Activated T-helper 17 cell treated with anti-CD3 and anti-CD28 coated beads, Interleukin-2, amount 50 U/mL, for 72 hours (primary cell): ENCODE measurements around the gene RCOR1. TPM values are rescaled to one million over a fixed set of nuclear protein-coding genes. Genes with fewer than 3 reads are reported as not detected.

Source experiments
- ATAC-seq: fragments of 150-1000 bp; cut with Tn5 transposase; replicated peaks from 2 replicates; pipeline ENCODE4 v1.10.0; 2021; ENCODE audit warnings: mild to moderate bottlenecking, moderate library complexity
- H3K27ac Mint-ChIP-seq: one replicate; pipeline ENCODE4 v1.8.0; 2022; ENCODE audit warnings: mixed read lengths
- H3K27me3 Mint-ChIP-seq: one replicate; pipeline ENCODE4 v1.8.0; 2022; ENCODE audit warnings: mixed read lengths
- H3K36me3 Mint-ChIP-seq: one replicate; pipeline ENCODE4 v1.8.0; 2022; ENCODE audit warnings: low read depth, mild to moderate bottlenecking, mixed read lengths
- H3K4me1 Mint-ChIP-seq: one replicate; pipeline ENCODE4 v1.8.0; 2022; ENCODE audit warnings: mixed read lengths
- H3K4me3 Mint-ChIP-seq: one replicate; pipeline ENCODE4 v1.8.0; 2022; ENCODE audit warnings: mild to moderate bottlenecking, mixed read lengths
- H3K9me3 Mint-ChIP-seq: one replicate; pipeline ENCODE4 v1.8.0; 2022; ENCODE audit warnings: mixed read lengths
- total RNA-seq, 2 donors: library from RNA; stranded (reverse); gene quantifications; one replicate each; pipeline ENCODE4 v1.2.3, GENCODE V29; 2022

RCOR1 gene
- total RNA-seq, 2 donors from 2014 or later = 16.4 to 23.6 TPM

DNA sequence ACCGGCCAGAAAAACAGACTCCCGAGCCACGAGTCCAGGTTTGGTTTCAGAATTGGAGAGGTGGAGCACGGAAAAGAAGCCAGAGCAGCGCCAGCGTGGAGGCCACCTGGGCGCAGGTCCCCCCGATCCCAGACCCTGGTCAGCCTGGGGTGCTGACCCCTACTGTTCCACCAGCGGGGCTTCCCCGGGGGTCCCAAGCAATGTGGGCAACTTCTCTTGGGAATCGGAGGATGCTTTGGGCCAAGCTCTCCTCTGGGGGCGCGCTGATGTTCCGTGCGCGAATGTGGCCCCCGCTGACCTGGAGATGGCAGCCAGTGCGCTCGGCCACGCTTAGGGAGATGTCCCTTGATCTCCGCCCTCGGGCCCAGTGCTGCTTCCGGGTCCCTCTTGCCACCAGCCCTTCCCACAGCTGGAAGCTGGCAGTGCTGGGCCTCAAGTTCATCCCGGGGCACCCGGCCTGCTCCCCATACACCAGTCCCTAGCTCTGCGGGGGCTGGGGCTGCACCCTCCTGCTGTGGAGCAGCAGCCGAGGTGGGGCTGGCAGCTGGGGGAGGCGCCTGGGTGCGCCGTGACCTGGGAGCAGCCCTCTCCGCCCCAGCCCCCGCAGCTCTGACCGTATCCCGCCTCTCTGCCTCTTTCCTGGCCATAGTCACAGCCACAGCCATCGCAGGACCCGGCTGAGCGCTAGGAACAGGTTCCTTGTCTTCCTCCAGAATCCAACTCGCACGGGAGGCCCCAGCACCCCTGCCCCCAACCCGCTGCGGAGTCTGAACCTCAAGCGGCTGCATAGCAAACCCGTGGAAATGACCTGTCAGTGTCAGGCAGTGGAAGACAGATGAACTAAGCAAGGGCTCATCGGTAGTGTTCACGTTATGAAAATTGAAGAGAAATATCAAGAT lies 91.2 kb downstream of the RCOR1 start:
- no peaks in the 10 kb centered on the region for H3K9me3 Mint-ChIP-seq
- H3K36me3 Mint-ChIP-seq = peaks cover 17% of the 10 kb centered on the region
- no peak overlapping the region for H3K27ac Mint-ChIP-seq
- no peak for ATAC-seq
- no peak overlapping the region for H3K4me3 Mint-ChIP-seq
- H3K27me3 Mint-ChIP-seq = no peaks in the 10 kb centered on the region
- no peaks in the 10 kb centered on the region for H3K4me1 Mint-ChIP-seq

GRCh38 chr14:102684298-102684663 lies 91.8 kb downstream of the RCOR1 start:
- H3K27ac Mint-ChIP-seq = no peak overlapping the region
- H3K9me3 Mint-ChIP-seq = no peaks in the 10 kb centered on the region
- H3K4me3 Mint-ChIP-seq = no peak overlapping the region

DNA sequence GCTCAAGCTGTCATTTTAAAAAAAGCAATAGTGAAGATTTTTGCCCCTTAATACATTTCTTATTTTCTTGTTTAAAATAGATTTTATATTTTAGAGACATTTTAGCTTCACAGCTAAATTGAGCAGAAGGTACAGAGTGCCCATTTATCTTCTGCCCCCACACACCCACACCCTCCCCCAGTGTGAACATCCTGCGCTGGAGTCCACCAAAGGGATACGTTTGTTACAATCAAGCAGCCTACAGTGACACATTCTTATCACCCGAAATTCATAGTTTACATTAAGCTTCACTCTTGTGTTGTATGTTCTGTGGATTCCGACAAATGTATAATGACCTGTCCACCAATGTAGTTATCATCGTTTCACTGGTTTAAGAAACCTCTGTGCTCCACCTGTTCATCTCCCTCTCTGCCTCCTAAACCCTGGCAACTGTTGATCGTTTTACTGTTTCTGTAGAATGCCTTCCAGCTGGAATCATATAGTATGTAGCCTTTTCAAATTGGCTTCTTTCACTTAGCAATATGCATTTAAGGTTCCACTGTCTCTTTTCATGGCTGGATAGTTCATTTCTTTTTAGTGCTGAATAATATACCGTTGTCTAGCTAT lies 93.8 kb downstream of the RCOR1 start:
- no peaks in the 10 kb centered on the region for H3K4me1 Mint-ChIP-seq
- no peak for ATAC-seq
- no peaks in the 10 kb centered on the region for H3K27me3 Mint-ChIP-seq
- no peak overlapping the region for H3K27ac Mint-ChIP-seq
- no peak overlapping the region for H3K4me3 Mint-ChIP-seq
- H3K36me3 Mint-ChIP-seq = peaks cover 17% of the 10 kb centered on the region
- no peaks in the 10 kb centered on the region for H3K9me3 Mint-ChIP-seq

More at GRCh38 chr14:102684298-102684663, 91.8 kb downstream of the RCOR1 start:
- no peak for ATAC-seq
- no peaks in the 10 kb centered on the region for H3K4me1 Mint-ChIP-seq
- H3K36me3 Mint-ChIP-seq = peaks cover 17% of the 10 kb centered on the region
- H3K27me3 Mint-ChIP-seq = no peaks in the 10 kb centered on the region

GRCh38 chr14:102688290-102688689 lies 95.8 kb downstream of the RCOR1 start:
- Mint-ChIP-seq H3K27me3 (no peaks in the 10 kb centered on the region), H3K9me3 (no peaks in the 10 kb centered on the region), H3K4me1 (no peaks in the 10 kb centered on the region), H3K4me3 (no peak overlapping the region), H3K36me3 (peaks cover 6% of the 10 kb centered on the region), H3K27ac (no peak overlapping the region)
- no peak for ATAC-seq

DNA sequence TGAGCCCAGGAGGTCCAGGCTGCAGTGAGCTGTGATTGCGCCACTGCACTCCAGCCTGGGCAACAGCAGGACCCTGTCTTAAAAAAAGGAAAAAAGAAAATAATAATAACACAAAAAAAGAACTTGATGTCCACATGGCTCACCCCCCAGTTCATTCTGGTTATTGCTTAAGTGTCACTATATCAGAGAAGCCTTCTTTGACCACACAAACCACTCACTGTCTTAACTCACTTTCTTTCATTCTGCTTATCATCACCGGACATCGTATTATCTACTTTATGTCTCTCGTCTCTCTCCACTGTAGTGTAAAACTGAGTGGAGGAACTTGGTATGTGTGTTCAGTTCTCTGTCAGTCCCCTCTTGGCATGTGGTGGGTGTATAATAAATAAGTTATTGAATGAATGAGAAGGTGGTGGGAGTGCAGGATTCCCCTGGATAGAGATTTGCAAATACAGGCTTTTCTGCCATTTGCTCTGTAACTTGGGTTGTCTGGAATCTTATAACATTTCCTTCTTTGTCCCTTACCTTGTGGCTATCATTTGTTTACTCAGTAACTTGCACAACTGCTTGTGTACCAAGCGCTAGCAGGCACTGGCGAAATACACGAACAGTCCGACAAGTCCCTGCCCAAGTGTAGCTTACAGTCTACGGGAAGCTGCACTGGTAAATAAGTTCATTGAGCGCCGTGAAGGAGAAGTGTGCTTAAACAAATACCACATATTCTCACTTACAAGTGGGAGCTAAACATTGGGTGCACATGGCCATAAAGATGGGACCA lies 98.2 kb downstream of the RCOR1 start:
- Mint-ChIP-seq H3K4me1 (peaks cover under 1% of the 10 kb centered on the region), H3K27me3 (no peaks in the 10 kb centered on the region), H3K9me3 (no peaks in the 10 kb centered on the region), H3K36me3 (no peaks in the 10 kb centered on the region), H3K4me3 (no peak overlapping the region), H3K27ac (no peak overlapping the region)
- ATAC-seq = no peak

GRCh38 chr14:102691763-102692162 lies 99.3 kb downstream of the RCOR1 start:
- ATAC-seq = no peak
- Mint-ChIP-seq H3K9me3 (no peaks in the 10 kb centered on the region), H3K27ac (peak overlapping the region; percentile 24), H3K27me3 (no peaks in the 10 kb centered on the region), H3K36me3 (no peaks in the 10 kb centered on the region), H3K4me1 (peaks cover 11% of the 10 kb centered on the region), H3K4me3 (no peak overlapping the region)

- no peak overlapping the region for H3K4me3 Mint-ChIP-seq
- no peaks in the 10 kb centered on the region for H3K36me3 Mint-ChIP-seq
- peaks cover 16% of the 10 kb centered on the region for H3K4me1 Mint-ChIP-seq
- H3K27ac Mint-ChIP-seq = no peak overlapping the region
- no peak for ATAC-seq
- no peaks in the 10 kb centered on the region for H3K9me3 Mint-ChIP-seq
- no peaks in the 10 kb centered on the region for H3K27me3 Mint-ChIP-seq
Measured at GRCh38 chr14:102692334-102692733, 99.9 kb downstream of the RCOR1 start.

GRCh38 chr14:102693006-102693755 lies 100.7 kb downstream of the RCOR1 start:
- H3K4me1 Mint-ChIP-seq = peaks cover 17% of the 10 kb centered on the region
- no peaks in the 10 kb centered on the region for H3K36me3 Mint-ChIP-seq
- H3K27ac Mint-ChIP-seq = peak overlapping the region; percentile 30
- H3K27me3 Mint-ChIP-seq = no peaks in the 10 kb centered on the region
- ATAC-seq = no peak
- H3K4me3 Mint-ChIP-seq = no peak overlapping the region
- no peaks in the 10 kb centered on the region for H3K9me3 Mint-ChIP-seq

DNA sequence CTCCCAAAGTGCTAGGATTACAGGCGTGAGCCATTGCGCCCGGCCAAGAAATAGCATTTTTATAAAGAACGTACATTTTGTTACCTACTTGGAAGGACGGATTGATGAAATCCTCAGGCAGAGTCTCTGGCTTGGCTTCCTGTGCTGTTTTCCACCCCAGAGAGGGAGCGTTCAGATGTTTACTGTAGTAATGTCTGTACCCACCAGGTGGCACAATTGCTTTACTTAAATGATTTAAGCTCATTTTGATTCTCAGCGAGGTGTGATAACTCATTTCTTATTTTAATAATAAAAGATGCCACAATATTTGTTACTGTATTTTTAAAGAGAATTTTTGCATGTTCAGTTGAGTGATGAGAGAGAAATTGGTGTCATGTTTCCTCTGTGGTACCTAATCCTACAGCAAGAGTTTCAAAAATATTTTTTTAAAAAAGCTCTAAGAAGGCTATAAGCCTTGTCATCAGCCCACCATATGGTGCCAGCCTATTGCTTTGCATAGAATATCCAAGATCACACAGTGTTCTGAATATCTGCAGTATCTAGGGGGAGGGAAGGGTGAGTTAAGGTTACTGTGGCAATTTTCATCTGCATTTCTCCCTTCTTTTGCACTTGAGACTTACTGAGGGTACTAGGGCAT lies 102.2 kb downstream of the RCOR1 start:
- ATAC-seq = peak; percentile 56
- H3K4me1 Mint-ChIP-seq = peaks cover 17% of the 10 kb centered on the region

GRCh38 chr14:102695167-102695555 lies 102.7 kb downstream of the RCOR1 start:
- Mint-ChIP-seq H3K4me1 (peaks cover 17% of the 10 kb centered on the region), H3K27me3 (no peaks in the 10 kb centered on the region), H3K9me3 (no peaks in the 10 kb centered on the region), H3K4me3 (no peak overlapping the region), H3K27ac (no peak overlapping the region), H3K36me3 (no peaks in the 10 kb centered on the region)
- ATAC-seq = no peak

More for the DNA sequence above, 102.2 kb downstream of the RCOR1 start:
- H3K27me3 Mint-ChIP-seq = no peaks in the 10 kb centered on the region
- no peak overlapping the region for H3K27ac Mint-ChIP-seq
- no peaks in the 10 kb centered on the region for H3K9me3 Mint-ChIP-seq
- H3K4me3 Mint-ChIP-seq = no peak overlapping the region
- H3K36me3 Mint-ChIP-seq = no peaks in the 10 kb centered on the region

DNA sequence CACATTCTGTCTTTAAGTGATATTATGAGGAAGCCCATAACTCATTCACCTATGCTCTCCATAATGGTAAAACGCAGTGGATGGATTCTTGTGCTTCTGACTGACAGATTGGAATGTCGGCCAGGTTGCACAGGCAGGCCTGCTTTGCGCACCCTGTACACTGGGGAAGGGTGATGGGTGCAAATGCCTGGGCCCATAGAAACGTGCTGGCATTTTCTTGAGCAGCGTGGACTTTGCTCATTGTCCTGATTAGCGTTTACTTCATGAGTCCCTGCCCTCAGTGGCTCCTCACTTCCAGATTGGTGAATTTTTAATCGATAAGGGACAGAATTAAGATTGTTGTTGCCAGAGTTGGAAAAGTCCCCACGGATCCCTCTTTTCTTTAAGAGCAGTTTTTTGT lies 103.9 kb downstream of the RCOR1 start:
- Mint-ChIP-seq H3K36me3 (peaks cover 8% of the 10 kb centered on the region), H3K27me3 (no peaks in the 10 kb centered on the region), H3K9me3 (no peaks in the 10 kb centered on the region), H3K4me3 (no peak overlapping the region), H3K27ac (no peak overlapping the region), H3K4me1 (peaks cover 21% of the 10 kb centered on the region)
- ATAC-seq = no peak

- ATAC-seq = no peak
- H3K36me3 Mint-ChIP-seq = peaks cover 14% of the 10 kb centered on the region
- H3K4me1 Mint-ChIP-seq = peaks cover 21% of the 10 kb centered on the region
- H3K27ac Mint-ChIP-seq = peak overlapping the region; percentile 12
- H3K9me3 Mint-ChIP-seq = no peaks in the 10 kb centered on the region
- H3K4me3 Mint-ChIP-seq = no peak overlapping the region
- no peaks in the 10 kb centered on the region for H3K27me3 Mint-ChIP-seq
Measured at GRCh38 chr14:102696856-102697495, 104.5 kb downstream of the RCOR1 start.

DNA sequence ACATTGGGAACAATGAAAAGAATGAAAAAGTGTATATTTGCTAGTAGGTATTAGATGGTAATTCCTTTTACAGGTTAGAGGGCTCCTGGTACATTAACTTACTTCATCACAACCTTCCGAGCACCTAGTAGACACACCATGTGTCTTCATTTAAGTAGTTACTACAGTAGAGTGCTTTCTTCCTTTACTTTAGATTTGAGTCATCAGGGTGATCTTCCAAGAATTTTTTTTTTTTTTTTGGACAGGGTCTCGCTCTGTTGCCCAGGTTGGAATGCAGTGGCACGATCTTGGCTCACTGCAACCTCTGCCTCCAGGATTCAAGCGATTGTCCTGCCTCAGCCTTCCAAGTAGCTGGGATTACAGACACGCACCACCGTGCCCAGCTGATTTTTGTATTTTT lies 105.1 kb downstream of the RCOR1 start:
- H3K4me1 Mint-ChIP-seq = peaks cover 21% of the 10 kb centered on the region

More for the DNA sequence above, 105.1 kb downstream of the RCOR1 start:
- Mint-ChIP-seq H3K4me3 (no peak overlapping the region), H3K36me3 (peaks cover 19% of the 10 kb centered on the region), H3K27ac (peak overlapping the region; percentile 12), H3K27me3 (no peaks in the 10 kb centered on the region), H3K9me3 (no peaks in the 10 kb centered on the region)
- no peak for ATAC-seq
